Panc1 (cell line): Measurements from ENCODE around the gene EDNRB.

ENCODE experiments used
- CTCF ChIP-seq: fragments of 450-650 bp; IDR thresholded peaks from 2 replicates; pipeline ENCODE4 v1.5.1; 2017; ENCODE audit warnings: mild to moderate bottlenecking
- SIN3A ChIP-seq: IDR thresholded peaks from 2 replicates; pipeline ENCODE4 v1.6.1; 2012; ENCODE audit warnings: low read depth, mild to moderate bottlenecking, low read length, moderate library complexity, borderline replicate concordance; ENCODE audit not compliant: insufficient read depth

DNA sequence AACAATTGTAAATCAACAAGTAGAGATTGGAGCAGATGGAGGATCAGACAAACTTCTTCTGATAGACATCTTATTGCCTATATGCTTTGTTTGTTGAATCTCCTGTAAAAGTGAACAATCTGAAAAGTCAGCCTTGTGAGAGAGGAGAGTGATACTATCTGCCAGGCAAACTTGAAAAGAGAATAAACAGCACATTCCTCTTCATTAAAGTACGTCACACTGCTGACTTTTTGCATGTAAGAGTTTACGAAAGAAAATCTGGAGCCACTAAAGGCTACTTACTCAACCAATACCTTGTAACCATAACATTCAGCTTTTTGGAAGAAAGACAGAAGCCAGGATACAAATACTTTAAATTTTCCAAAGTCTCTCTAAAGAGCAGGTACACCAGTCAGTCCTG lies 42.5 kb downstream of the EDNRB start:
- TF ChIP-seq CTCF (no peak), SIN3A (no peak)
